Kidney (tissue), 14 donors: ENCODE data around the gene PLCB1. TPM values are rescaled to one million over a fixed set of nuclear protein-coding genes. Genes with fewer than 3 reads are reported as not detected.
A peak's percentile ranks its signal among the peaks of the same experiment; 100 is the strongest.

Source experiments
- DNase-seq, 5 donors: peaks; one replicate each; pipeline ENCODE4 v3.0.0-alpha.2; 2013 to 2020
- FAIRE-seq: peaks from 2 replicates; lab custom pipeline; 2012; peaks lifted over from hg19 to GRCh38; lab: Jason Lieb, UNC
- H3K27ac ChIP-seq, 2 donors: one replicate each; pipeline ENCODE4 v1.7.0; 2013; ENCODE audit warnings: low read depth in 2 of 2, low read length in 2 of 2, inconsistent platforms in 1 of 2
- H3K27me3 ChIP-seq: one replicate; pipeline ENCODE4 v1.7.1; 2013; ENCODE audit warnings: low read length, inconsistent platforms; ENCODE audit not compliant: control insufficient read depth, insufficient read depth
- H3K36me3 ChIP-seq, 3 donors: one replicate each; pipeline versions ENCODE4 v1.7.0 to v1.7.1; 2013; ENCODE audit warnings: low read length in 3 of 3, control low read depth in 1 of 3, inconsistent platforms in 1 of 3; ENCODE audit not compliant: insufficient read depth in 3 of 3, control insufficient read depth in 2 of 3
- H3K4me1 ChIP-seq, 3 donors: one replicate each; pipeline versions ENCODE4 v1.7.0 to v1.7.1; 2013; ENCODE audit warnings: low read length in 3 of 3, inconsistent platforms in 1 of 3, low read depth in 1 of 3; ENCODE audit not compliant: control insufficient read depth in 2 of 3, insufficient read depth in 2 of 3
- H3K4me3 ChIP-seq, 3 donors: one replicate each; pipeline versions ENCODE4 v1.7.0 to v1.8.1; 2013; ENCODE audit warnings: low read length in 3 of 3, control low read depth in 1 of 3, inconsistent platforms in 1 of 3
- H3K9ac ChIP-seq, 3 donors: one replicate each; pipeline versions ENCODE4 v1.7.0 to v1.7.1; 2013; ENCODE audit warnings: low read length in 3 of 3, control low read depth in 1 of 3, inconsistent platforms in 1 of 3
- H3K9me3 ChIP-seq, 3 donors: one replicate each; pipeline versions ENCODE4 v1.7.0 to v1.7.1; 2013; ENCODE audit warnings: low read length in 3 of 3, control low read depth in 1 of 3, inconsistent platforms in 1 of 3; ENCODE audit not compliant: control insufficient read depth in 2 of 3, insufficient read depth in 1 of 3
- intact Hi-C: fragments of 100-400 bp; cut with DNase I; formaldehyde crosslinking; loops from one replicate; pipeline ENCODE4 v1.11.1; 2022
- polyA plus RNA-seq: library from polyadenylated mRNA; stranded (reverse); fragments of 350-450 nt; fragmentation: Illumina TruSeq; extraction: RNeasy Lipid Tissue Mini Kit (QIAGEN cat#74804); gene quantifications from one replicate; pipeline ENCODE4 v1.2.3, GENCODE V29; 2014; ENCODE audit warnings: low read depth, low replicate concordance; ENCODE audit not compliant: insufficient read depth
- total RNA-seq: library from RNA; stranded (reverse); fragmentation: NEBNext Ultra II Directional; extraction: Animal tissue kit (Norgen Biotek cat#: 25700); gene quantifications from one replicate; pipeline ENCODE4 v1.2.1, GENCODE V29; 2021
- TF ChIP-seq, protein P1 (sequence below): IDR thresholded peaks from 3 replicates; pipeline ENCODE4 v1.5.1; 2012; ENCODE audit warnings: mild to moderate bottlenecking, moderate library complexity, borderline replicate concordance; ENCODE audit not compliant: insufficient read depth; ENCODE audit errors: extremely low read depth
- donor health status: control.
- donor health status: control.
- donor health status: control.
- donor health status: control.
- donor health status: control.
- donor health status: DM: yes; HTN: yes; CAD: no.
- donor health status: Normal renal cell carcinoma (clear cell type).

PLCB1 gene
- total and polyA plus RNA-seq, 2 donors from 2014 or later = 9.4 to 107 TPM

- peak overlapping the region in 2 of 3 donors; percentile 46 to 64 for H3K4me3 ChIP-seq
- intact Hi-C loops = no loop called here
- TF ChIP-seq, protein P1, sequence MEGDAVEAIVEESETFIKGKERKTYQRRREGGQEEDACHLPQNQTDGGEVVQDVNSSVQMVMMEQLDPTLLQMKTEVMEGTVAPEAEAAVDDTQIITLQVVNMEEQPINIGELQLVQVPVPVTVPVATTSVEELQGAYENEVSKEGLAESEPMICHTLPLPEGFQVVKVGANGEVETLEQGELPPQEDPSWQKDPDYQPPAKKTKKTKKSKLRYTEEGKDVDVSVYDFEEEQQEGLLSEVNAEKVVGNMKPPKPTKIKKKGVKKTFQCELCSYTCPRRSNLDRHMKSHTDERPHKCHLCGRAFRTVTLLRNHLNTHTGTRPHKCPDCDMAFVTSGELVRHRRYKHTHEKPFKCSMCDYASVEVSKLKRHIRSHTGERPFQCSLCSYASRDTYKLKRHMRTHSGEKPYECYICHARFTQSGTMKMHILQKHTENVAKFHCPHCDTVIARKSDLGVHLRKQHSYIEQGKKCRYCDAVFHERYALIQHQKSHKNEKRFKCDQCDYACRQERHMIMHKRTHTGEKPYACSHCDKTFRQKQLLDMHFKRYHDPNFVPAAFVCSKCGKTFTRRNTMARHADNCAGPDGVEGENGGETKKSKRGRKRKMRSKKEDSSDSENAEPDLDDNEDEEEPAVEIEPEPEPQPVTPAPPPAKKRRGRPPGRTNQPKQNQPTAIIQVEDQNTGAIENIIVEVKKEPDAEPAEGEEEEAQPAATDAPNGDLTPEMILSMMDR = no peak
Observed at GRCh38 chr20:8809107-8809953, 677.3 kb downstream of the PLCB1 start.

DNA sequence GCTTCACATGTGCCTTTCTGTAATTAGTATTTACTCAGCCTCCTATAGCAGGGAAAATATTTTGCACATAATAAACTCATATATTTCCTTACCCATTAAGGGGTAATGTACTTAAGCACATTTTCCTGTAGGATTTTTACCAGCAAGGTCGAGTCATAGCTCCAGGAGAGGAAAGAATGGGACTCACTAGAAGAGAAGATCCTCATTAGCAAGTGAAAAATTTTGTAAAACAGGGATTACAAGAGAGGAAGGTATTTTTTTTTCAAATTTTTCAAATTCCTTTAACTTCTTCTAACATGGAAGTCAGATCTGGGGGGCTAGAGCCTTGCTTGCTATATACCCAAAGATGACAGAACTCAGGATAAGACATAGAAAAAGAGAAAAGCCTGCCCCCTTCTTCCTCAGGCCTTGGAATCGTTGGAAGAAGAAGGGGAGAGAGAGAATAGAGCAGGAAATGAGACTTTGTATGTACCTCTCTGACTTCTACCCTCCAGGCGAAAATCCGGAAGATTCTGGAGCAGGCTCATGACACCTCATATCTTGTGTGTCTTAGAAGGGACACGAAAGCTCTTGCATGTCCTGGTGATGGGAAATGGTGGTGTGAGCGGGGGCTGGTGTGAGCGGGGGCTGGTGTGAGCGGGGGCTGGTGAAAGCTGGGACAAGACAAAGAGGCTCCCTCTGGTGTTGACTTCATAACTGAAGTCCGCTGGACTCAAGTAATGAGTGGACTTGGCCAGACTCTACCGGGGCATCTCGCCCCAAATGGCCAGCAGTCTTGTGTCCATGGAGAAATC lies 679.9 kb downstream of the PLCB1 start:
- no peaks in the 10 kb centered on the region for H3K9me3 ChIP-seq
- peaks cover 0 to 11% (median 5%) of the 10 kb centered on the region in 3 donors for H3K4me1 ChIP-seq
- TF ChIP-seq, protein P1 = no peak
- H3K27me3 ChIP-seq = no peaks in the 10 kb centered on the region
- H3K36me3 ChIP-seq = no peaks in the 10 kb centered on the region
- intact Hi-C loops = no loop called here
- peak overlapping the region in 1 of 2 donors; percentile 63 for H3K27ac ChIP-seq
- H3K4me3 ChIP-seq = no peak overlapping the region
- DNase-seq (no peak), FAIRE-seq (no peak)
- no peak overlapping the region for H3K9ac ChIP-seq

More at GRCh38 chr20:8809107-8809953, 677.3 kb downstream of the PLCB1 start:
- Histone ChIP-seq H3K27ac (peak overlapping the region in 1 of 2 donors; percentile 75), H3K27me3 (no peaks in the 10 kb centered on the region), H3K36me3 (no peaks in the 10 kb centered on the region), H3K9me3 (no peaks in the 10 kb centered on the region), H3K4me1 (peaks cover 0 to 11% (median 5%) of the 10 kb centered on the region in 3 donors), H3K9ac (no peak overlapping the region)
- DNase-seq = peak in 3 of 5 donors; percentile 31 to 60 (median 50)
- FAIRE-seq = peak; percentile 3

- H3K27ac ChIP-seq = peak overlapping the region in 1 of 2 donors; percentile 63
- H3K36me3 ChIP-seq = no peaks in the 10 kb centered on the region
- intact Hi-C loops = no loop called here
- no peak overlapping the region for H3K4me3 ChIP-seq
- H3K9me3 ChIP-seq = no peaks in the 10 kb centered on the region
- H3K4me1 ChIP-seq = peaks cover 0 to 10% (median 5%) of the 10 kb centered on the region in 3 donors
- FAIRE-seq (no peak), DNase-seq (peak in 1 of 5 donors; percentile 72)
- no peaks in the 10 kb centered on the region for H3K27me3 ChIP-seq
- no peak overlapping the region for H3K9ac ChIP-seq
- TF ChIP-seq, protein P1 = no peak
Observed at GRCh38 chr20:8812817-8813216, 680.8 kb downstream of the PLCB1 start.
